Kidney epithelial cell (primary cell): ENCODE data around the gene GNPAT. TPM values are rescaled to one million over a fixed set of nuclear protein-coding genes. Genes with fewer than 3 reads are reported as not detected.
A peak's percentile ranks its signal among the peaks of the same experiment; 100 is the strongest.

Source experiments
- DNase-seq: peaks from one replicate; pipeline ENCODE4 v3.0.0-alpha.2; 2010; ENCODE audit warnings: low read depth
- H3K27me3 ChIP-seq: 2 replicates; pipeline ENCODE4 v1.6.0; 2011; ENCODE audit warnings: low read length; ENCODE audit not compliant: control insufficient read depth, insufficient read depth
- H3K36me3 ChIP-seq: 2 replicates; pipeline ENCODE4 v1.5.1; 2011; ENCODE audit warnings: low read length; ENCODE audit not compliant: control insufficient read depth, insufficient read depth
- H3K4me3 ChIP-seq: 2 replicates; pipeline ENCODE4 v1.5.1; 2011; ENCODE audit warnings: low read depth, mild to moderate bottlenecking, control low read depth, low read length
- total RNA-seq: library from RNA; depleted of rRNA; stranded (reverse); fragments of >200 nt; gene quantifications from 2 replicates; pipeline ENCODE4 v1.2.3, GENCODE V29; 2015
- TF ChIP-seq, protein P1 (sequence below): IDR thresholded peaks from 2 replicates; pipeline ENCODE4 v1.5.1; 2011; ENCODE audit warnings: mild to moderate bottlenecking, moderate library complexity, low read length, control low read depth, inconsistent platforms; ENCODE audit not compliant: insufficient read depth, poor library complexity, severe bottlenecking

Gene GNPAT
- total RNA-seq, 1 donor from 2014 or later = 51.9 TPM

DNA sequence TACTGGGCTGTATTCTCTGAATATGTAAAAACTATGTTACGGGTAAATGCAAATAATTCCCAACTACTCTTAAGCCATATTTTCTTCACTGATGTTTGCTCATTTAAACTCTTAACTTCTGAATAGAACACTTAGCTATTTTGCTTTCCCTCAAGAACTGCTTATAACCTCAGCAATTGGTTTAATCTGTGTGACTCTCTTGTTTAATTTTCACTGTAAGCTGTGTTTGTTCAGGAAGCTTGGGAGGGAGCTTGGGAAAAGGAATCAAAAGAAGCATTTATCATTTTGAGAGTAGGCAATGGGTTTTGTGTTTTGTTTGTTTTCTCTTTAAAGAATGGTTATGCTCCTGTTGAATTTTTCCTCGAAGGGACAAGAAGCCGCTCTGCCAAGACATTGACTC is 24.4 kb downstream of the GNPAT start:
- Histone ChIP-seq H3K36me3 (peaks cover 1% of the 10 kb centered on the region), H3K4me3 (no peak overlapping the region), H3K27me3 (no peaks in the 10 kb centered on the region)
- DNase-seq = no peak
- TF ChIP-seq, protein P1, sequence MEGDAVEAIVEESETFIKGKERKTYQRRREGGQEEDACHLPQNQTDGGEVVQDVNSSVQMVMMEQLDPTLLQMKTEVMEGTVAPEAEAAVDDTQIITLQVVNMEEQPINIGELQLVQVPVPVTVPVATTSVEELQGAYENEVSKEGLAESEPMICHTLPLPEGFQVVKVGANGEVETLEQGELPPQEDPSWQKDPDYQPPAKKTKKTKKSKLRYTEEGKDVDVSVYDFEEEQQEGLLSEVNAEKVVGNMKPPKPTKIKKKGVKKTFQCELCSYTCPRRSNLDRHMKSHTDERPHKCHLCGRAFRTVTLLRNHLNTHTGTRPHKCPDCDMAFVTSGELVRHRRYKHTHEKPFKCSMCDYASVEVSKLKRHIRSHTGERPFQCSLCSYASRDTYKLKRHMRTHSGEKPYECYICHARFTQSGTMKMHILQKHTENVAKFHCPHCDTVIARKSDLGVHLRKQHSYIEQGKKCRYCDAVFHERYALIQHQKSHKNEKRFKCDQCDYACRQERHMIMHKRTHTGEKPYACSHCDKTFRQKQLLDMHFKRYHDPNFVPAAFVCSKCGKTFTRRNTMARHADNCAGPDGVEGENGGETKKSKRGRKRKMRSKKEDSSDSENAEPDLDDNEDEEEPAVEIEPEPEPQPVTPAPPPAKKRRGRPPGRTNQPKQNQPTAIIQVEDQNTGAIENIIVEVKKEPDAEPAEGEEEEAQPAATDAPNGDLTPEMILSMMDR = no peak

DNA sequence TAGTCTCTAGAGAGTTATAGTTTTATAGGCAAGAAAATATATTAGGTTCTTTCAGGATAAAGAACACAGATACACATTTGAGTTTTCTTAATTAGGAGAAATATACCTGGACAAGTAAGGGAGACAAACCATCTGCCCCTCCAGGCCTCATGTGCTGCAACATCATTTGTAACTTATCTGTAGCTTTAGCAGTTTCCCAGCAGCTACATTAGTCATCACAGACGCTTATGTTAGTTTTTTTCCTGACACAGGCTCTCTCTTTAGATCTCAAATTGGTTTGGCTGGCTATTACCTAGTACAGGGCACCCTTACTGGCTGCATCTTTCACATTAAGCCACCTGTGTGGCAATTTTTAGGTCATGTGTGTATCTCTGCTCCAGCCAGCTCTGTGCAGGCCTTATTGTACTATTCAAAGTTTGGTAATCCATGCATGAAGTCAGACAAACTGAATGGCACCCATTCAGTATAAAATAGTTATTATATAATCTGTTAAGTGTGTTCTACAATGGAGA is 25.9 kb downstream of the GNPAT start:
- no peaks in the 10 kb centered on the region for H3K36me3 ChIP-seq
- no peak for DNase-seq
- H3K4me3 ChIP-seq = no peak overlapping the region
- TF ChIP-seq, protein P1 = no peak
- no peaks in the 10 kb centered on the region for H3K27me3 ChIP-seq

DNA sequence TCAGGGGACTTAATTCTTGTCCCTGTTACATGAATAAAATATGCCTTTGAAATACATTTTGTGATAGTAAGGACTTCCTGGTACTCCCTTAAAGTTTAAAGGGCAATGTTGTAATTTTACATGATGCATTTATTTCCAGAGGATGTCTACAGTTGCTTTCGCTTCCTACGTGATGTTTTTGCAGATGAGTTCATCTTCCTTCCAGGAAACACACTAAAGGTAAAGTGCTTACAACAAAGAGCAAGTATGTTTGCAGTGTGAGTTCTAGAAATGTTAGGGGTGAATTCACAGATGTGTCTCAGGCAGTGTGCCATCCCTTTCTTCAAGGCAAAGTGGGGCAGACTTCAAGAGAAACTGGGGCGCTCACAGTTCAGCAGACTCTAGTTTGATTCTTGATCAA is 31.2 kb downstream of the GNPAT start:
- Histone ChIP-seq H3K36me3 (peaks cover 1% of the 10 kb centered on the region), H3K27me3 (no peaks in the 10 kb centered on the region), H3K4me3 (no peak overlapping the region)
- DNase-seq = no peak
- TF ChIP-seq, protein P1 = no peak

DNA sequence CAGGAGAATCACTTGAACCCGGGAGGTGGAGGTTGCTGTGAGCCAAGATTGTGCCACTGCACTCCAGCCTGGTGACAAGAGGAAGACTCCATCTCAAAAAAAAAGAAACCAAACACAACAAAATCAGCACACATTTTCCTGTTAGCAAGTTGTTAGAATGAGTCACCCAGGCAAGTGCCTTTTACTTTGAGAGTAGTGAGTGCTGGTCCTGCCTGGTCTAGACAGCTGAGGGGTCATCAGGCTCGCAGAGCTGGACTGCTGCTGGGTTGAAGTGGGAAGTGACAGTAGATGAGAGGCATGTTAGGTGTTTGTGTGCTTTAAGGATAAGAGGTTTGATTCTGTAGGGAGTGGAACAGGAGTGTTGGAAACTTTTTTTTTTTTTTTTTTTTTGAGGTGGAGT is 31.9 kb downstream of the GNPAT start:
- DNase-seq = no peak
- TF ChIP-seq, protein P1 = no peak
- Histone ChIP-seq H3K36me3 (peaks cover 1% of the 10 kb centered on the region), H3K4me3 (no peak overlapping the region), H3K27me3 (no peaks in the 10 kb centered on the region)

DNA sequence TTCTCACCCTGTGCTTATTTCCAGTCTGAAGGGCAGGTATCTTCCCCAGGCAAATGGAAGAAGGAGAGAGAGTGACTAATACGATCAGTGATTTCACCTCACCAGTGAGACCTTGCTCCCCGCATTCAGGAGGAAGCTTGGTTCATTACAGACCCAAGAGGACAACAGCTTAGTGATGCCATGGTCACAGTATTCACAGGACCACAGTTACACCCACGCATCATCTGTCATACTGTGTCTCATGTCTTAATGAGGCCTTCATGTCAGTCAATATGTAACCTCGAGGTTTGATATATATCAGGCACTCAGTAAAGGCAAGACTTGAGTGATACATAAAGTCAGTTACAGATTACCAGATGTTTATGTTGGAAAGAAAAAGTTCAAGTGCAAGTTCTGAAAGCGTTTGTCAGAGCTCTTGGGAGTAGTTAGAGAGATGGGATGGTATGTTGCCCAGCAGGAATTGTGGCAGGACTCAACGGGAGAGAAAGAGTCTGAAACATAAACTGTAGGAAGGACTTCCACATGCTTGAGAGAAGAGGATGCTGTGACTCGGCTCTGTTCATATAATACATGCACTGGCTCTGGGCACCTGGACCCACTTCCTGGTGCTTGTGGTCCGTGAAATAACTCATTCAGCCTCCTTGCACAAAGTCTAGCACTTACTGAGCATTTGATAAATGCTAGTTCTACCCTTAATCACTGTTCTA is 33.3 kb downstream of the GNPAT start:
- peak; percentile 18 for DNase-seq
- H3K4me3 ChIP-seq = no peak overlapping the region
- peaks cover 1% of the 10 kb centered on the region for H3K36me3 ChIP-seq
- H3K27me3 ChIP-seq = no peaks in the 10 kb centered on the region
- TF ChIP-seq, protein P1 = no peak

DNA sequence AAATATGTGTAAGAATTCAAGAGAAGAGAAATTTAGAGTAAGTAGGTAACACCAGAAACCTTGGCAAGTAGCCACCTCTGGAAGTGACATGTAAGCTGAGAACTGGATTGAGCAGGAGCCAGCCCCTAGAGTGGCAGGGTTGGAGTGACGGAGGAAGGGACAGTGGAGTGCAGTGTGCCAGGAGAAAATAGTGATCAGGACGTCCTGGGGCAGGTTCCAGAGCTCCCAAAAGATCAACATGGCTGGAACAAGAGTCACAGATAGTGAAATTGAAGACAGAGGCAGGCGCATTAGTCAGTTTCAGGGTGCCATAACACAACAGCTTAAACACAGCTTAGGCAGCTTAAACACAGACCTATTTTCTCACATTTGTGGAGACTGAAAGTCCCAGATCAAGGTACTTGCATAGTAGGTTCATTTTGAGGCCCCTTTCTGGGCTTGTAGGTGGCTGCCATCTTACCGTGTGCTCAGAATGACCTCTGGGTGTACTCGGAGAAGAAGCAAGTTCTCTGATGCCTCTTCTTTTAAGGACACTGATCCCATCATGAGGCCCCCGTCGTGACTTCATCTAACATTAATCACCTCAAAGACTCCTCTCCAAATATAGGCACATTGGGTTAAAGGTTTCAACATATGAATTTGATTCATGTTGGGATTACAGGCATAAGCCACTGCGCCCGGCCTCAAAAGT is 37.2 kb downstream of the GNPAT start:
- TF ChIP-seq, protein P1 = no peak
- peaks cover 1% of the 10 kb centered on the region for H3K36me3 ChIP-seq
- no peak for DNase-seq
- no peaks in the 10 kb centered on the region for H3K27me3 ChIP-seq
- H3K4me3 ChIP-seq = no peak overlapping the region
